Keratinocyte (primary cell): ENCODE measurements around the gene SALL3. TPM values are rescaled to one million over a fixed set of nuclear protein-coding genes. Genes with fewer than 3 reads are reported as not detected.

Experiments
- DNase-seq: peaks from one replicate; pipeline ENCODE4 v3.0.0-alpha.2; 2011; ENCODE audit warnings: low read depth, missing footprints, low spot score
- FAIRE-seq: peaks from 2 replicates; lab custom pipeline; 2011; peaks lifted over from hg19 to GRCh38; lab: Jason Lieb, UNC
- H2AFZ ChIP-seq: 2 replicates; pipeline ENCODE4 v1.6.0; 2012; ENCODE audit warnings: low read length, control low read depth, inconsistent platforms; ENCODE audit not compliant: control insufficient read depth
- H3K27ac ChIP-seq: 2 replicates; pipeline ENCODE4 v1.5.1; 2011; ENCODE audit warnings: low read length; ENCODE audit not compliant: control insufficient read depth, insufficient read depth
- H3K27me3 ChIP-seq: 3 replicates; pipeline ENCODE4 v1.6.0; 2011; ENCODE audit warnings: low read length; ENCODE audit not compliant: control insufficient read depth, insufficient read depth; ENCODE audit errors: extremely low read depth
- H3K36me3 ChIP-seq, 2 experiments: 2 replicates in 1 of 2; 3 replicates in 1 of 2; pipeline ENCODE4 v1.5.1; 2011; ENCODE audit warnings: low read length in 2 of 2, mild to moderate bottlenecking in 1 of 2; ENCODE audit not compliant: control insufficient read depth in 2 of 2, insufficient read depth in 2 of 2; ENCODE audit errors: extremely low read depth in 1 of 2
- H3K4me1 ChIP-seq: 3 replicates; pipeline ENCODE4 v1.5.1; 2011; ENCODE audit warnings: low read length; ENCODE audit not compliant: control insufficient read depth, insufficient read depth; ENCODE audit errors: extremely low read depth
- H3K4me2 ChIP-seq: 3 replicates; pipeline ENCODE4 v1.6.0; 2011; ENCODE audit warnings: low read depth, low read length; ENCODE audit not compliant: control insufficient read depth, insufficient read depth; ENCODE audit errors: extremely low read depth
- H3K4me3 ChIP-seq, 3 experiments: fragments of 200-600 bp in 1 of 3; sonication (generic) in 1 of 3; 2 replicates in 2 of 3; 3 replicates in 1 of 3; pipeline ENCODE4 v1.5.1; 2011 to 2016; ENCODE audit warnings: low read length in 3 of 3, mild to moderate bottlenecking in 3 of 3, control low read depth in 2 of 3, inconsistent platforms in 1 of 3, low read depth in 1 of 3, mixed read lengths in 1 of 3, mixed run types in 1 of 3, moderate library complexity in 1 of 3; ENCODE audit not compliant: control insufficient read depth in 2 of 3, insufficient read depth in 2 of 3; ENCODE audit errors: extremely low read depth in 1 of 3
- H3K79me2 ChIP-seq: 2 replicates; pipeline ENCODE4 v1.6.0; 2012; ENCODE audit warnings: low read length; ENCODE audit not compliant: control insufficient read depth, insufficient read depth
- H3K9ac ChIP-seq: 3 replicates; pipeline ENCODE4 v1.6.0; 2011; ENCODE audit warnings: low read length; ENCODE audit not compliant: control insufficient read depth, insufficient read depth; ENCODE audit errors: extremely low read depth
- H3K9me1 ChIP-seq: 3 replicates; pipeline ENCODE4 v1.6.0; 2011; ENCODE audit warnings: low read length; ENCODE audit not compliant: control insufficient read depth, insufficient read depth; ENCODE audit errors: extremely low read depth
- H3K9me3 ChIP-seq: 2 replicates; pipeline ENCODE4 v1.5.1; 2012; ENCODE audit warnings: low read depth, low read length; ENCODE audit not compliant: control insufficient read depth
- H4K20me1 ChIP-seq: 3 replicates; pipeline ENCODE4 v1.6.0; 2011; ENCODE audit warnings: low read length; ENCODE audit not compliant: control insufficient read depth, insufficient read depth; ENCODE audit errors: extremely low read depth
- CTCF ChIP-seq, 3 experiments: IDR thresholded peaks in 1 of 3; conservative IDR thresholded peaks in 1 of 3; optimal IDR thresholded peaks in 1 of 3; 2 replicates in 2 of 3; 3 replicates in 1 of 3; pipeline versions ENCODE3 to v1.5.1; 2011; ENCODE audit warnings: low read length in 3 of 3, mild to moderate bottlenecking in 3 of 3, moderate library complexity in 2 of 3, control low read depth in 1 of 3, inconsistent platforms in 1 of 3; ENCODE audit not compliant: insufficient read depth in 2 of 3; ENCODE audit errors: extremely low read depth in 1 of 3
- EZH2 ChIP-seq: IDR thresholded peaks from one replicate; pipeline ENCODE4 v1.6.1; 2012; ENCODE audit warnings: inconsistent platforms, mild to moderate bottlenecking, low read length, moderate library complexity
- dilution Hi-C: fragments of 300-500 bp; cut with MboI; formaldehyde crosslinking; loops from one replicate; pipeline ENCODE4 v1.7.0; 2020; ENCODE audit warnings: low sequenced_read_pairs; ENCODE audit not compliant: extremely low pct_ligation_motif_present
- polyA plus RNA-seq, 5 experiments: library from polyadenylated mRNA; depleted of rRNA in 3 of 5; stranded (reverse) in 3 of 5; stranded (forward) in 1 of 5; unstranded in 1 of 5; fragments of >200 nt; gene quantifications; 1 replicate in 1 of 5; 2 replicates in 3 of 5; 3 replicates in 1 of 5; pipeline versions ENCODE4 v1.2.1 to v1.2.3, GENCODE V29; 2011 to 2012; ENCODE audit warnings: missing spikeins in 2 of 5, low read depth in 1 of 5, low replicate concordance in 1 of 5

SALL3 gene
- polyA plus RNA-seq, 1 donor (not counting 4 experiments of a cell fraction or from before 2014, with no cell fraction given): not detected

- no peak overlapping the region for H3K4me3 ChIP-seq
These were observed 1.1 kb upstream of the SALL3 start for GRCh38 chr18:78978349-78979055.

GRCh38 chr18:78979056-78979729 lies 425 bp upstream of the SALL3 start:
- dilution Hi-C loops: no loop called here

More at GRCh38 chr18:78978349-78979055, 1.1 kb upstream of the SALL3 start:
- FAIRE-seq (no peak), DNase-seq (no peak)
- Histone ChIP-seq H3K9me3 (no peaks in the 10 kb centered on the region), H3K9me1 (no peaks in the 10 kb centered on the region), H3K4me1 (no peaks in the 10 kb centered on the region), H3K27ac (no peak overlapping the region), H3K27me3 (peaks cover 82% of the 10 kb centered on the region), H3K36me3 (no peaks in the 10 kb centered on the region), H4K20me1 (no peaks in the 10 kb centered on the region), H3K79me2 (no peaks in the 10 kb centered on the region), H3K4me2 (no peak overlapping the region), H3K9ac (no peak overlapping the region), H2AFZ (no peak overlapping the region)
- TF ChIP-seq EZH2 (peak; percentile 27), CTCF (optimal IDR thresholded peaks at IDR 0.05 in 1 of 3, IDR thresholded peaks at IDR 0.05 in 1 of 3, conservative IDR thresholded peaks at IDR 0.05 in 1 of 3; ENCODE audit: extremely low read depth in 1 of 3, insufficient read depth in 2 of 3, low read length in 3 of 3) (no peak)
- dilution Hi-C loops: no loop called here

More at GRCh38 chr18:78979056-78979729, 425 bp upstream of the SALL3 start:
- Histone ChIP-seq H3K9me3 (no peaks in the 10 kb centered on the region), H3K4me3 (no peak overlapping the region), H3K79me2 (no peaks in the 10 kb centered on the region), H3K9me1 (no peaks in the 10 kb centered on the region), H3K4me1 (no peaks in the 10 kb centered on the region), H3K27ac (no peak overlapping the region), H3K4me2 (no peak overlapping the region), H3K9ac (no peak overlapping the region), H4K20me1 (no peaks in the 10 kb centered on the region), H3K36me3 (no peaks in the 10 kb centered on the region), H3K27me3 (peaks cover 75% of the 10 kb centered on the region), H2AFZ (no peak overlapping the region)
- DNase-seq (no peak), FAIRE-seq (no peak)
- TF ChIP-seq CTCF (optimal IDR thresholded peaks at IDR 0.05 in 1 of 3, IDR thresholded peaks at IDR 0.05 in 1 of 3, conservative IDR thresholded peaks at IDR 0.05 in 1 of 3; ENCODE audit: extremely low read depth in 1 of 3, insufficient read depth in 2 of 3, low read length in 3 of 3): no peak
- peak; percentile 5 for TF ChIP-seq EZH2
